SU-DHL-6 (cell line): ENCODE results near the gene MIX23.

ENCODE experiments used
- H2AFZ ChIP-seq: fragments of 200-600 bp; sonication (generic); 2 replicates; pipeline ENCODE4 v1.6.1; 2014; ENCODE audit warnings: low read depth, mild to moderate bottlenecking, moderate library complexity, mixed read lengths, antibody characterized with exemption, low read length; ENCODE audit not compliant: severe bottlenecking
- H3F3A ChIP-seq: fragments of 200-600 bp; shearing (Covaris generic); 2 replicates; pipeline ENCODE4 v1.6.0; 2016; ENCODE audit warnings: antibody characterized with exemption, mild to moderate bottlenecking; ENCODE audit not compliant: insufficient read depth
- H3K27ac ChIP-seq: fragments of 200-600 bp; sonication (generic); 2 replicates; pipeline ENCODE4 v1.5.1; 2016; ENCODE audit warnings: low read depth, mild to moderate bottlenecking, low read length, moderate library complexity, mixed read lengths
- H3K27me3 ChIP-seq: fragments of 200-600 bp; sonication (generic), shearing (Covaris generic); 2 replicates; pipeline ENCODE4 v1.6.0; 2014; ENCODE audit warnings: mild to moderate bottlenecking, low read length
- H3K36me3 ChIP-seq: fragments of 200-600 bp; sonication (generic); 2 replicates; pipeline ENCODE4 v1.6.1; 2014; ENCODE audit warnings: mild to moderate bottlenecking, low read length, mixed read lengths
- H3K4me2 ChIP-seq: fragments of 300-600, 200-600 bp; shearing (Covaris generic), sonication (generic); 2 replicates; pipeline ENCODE4 v1.6.0; 2014; ENCODE audit warnings: low read length, low read depth, mild to moderate bottlenecking; ENCODE audit not compliant: poor library complexity, severe bottlenecking
- H3K4me3 ChIP-seq: fragments of 200-600 bp; sonication (generic); 2 replicates; pipeline ENCODE4 v1.5.1; 2014; ENCODE audit warnings: antibody characterized with exemption, low read length, mild to moderate bottlenecking, mixed read lengths; ENCODE audit not compliant: insufficient read depth, poor library complexity, severe bottlenecking
- H3K79me2 ChIP-seq: fragments of 200-600 bp; sonication (generic); 2 replicates; pipeline ENCODE4 v1.6.1; 2014; ENCODE audit warnings: mild to moderate bottlenecking, low read length, moderate library complexity; ENCODE audit not compliant: insufficient read depth
- H3K9ac ChIP-seq: fragments of 200-600 bp; sonication (generic); 2 replicates; pipeline ENCODE4 v1.7.0; 2014; ENCODE audit warnings: mild to moderate bottlenecking, low read length
- H3K9me2 ChIP-seq: fragments of 200-600 bp; sonication (generic); replicated peaks from 2 replicates; pipeline ENCODE4 v1.6.1; 2014; ENCODE audit warnings: low read length; ENCODE audit not compliant: insufficient read depth
- H3K9me3 ChIP-seq: fragments of 200-600 bp; sonication (generic); 2 replicates; pipeline ENCODE4 v1.6.1; 2014; ENCODE audit warnings: low read length, mixed read lengths; ENCODE audit not compliant: insufficient read depth
- H4K20me1 ChIP-seq: fragments of 200-600 bp; sonication (generic); 2 replicates; pipeline ENCODE4 v1.6.1; 2014; ENCODE audit warnings: low read depth, mild to moderate bottlenecking, antibody characterized with exemption, low read length, moderate library complexity, mixed read lengths
- EZH2phosphoT487 ChIP-seq: fragments of 200-600 bp; sonication (generic), shearing (Covaris generic); conservative IDR thresholded peaks from 2 replicates; pipeline ENCODE4 v1.6.1; 2018; ENCODE audit warnings: mild to moderate bottlenecking, antibody characterized with exemption, low read length, moderate library complexity, mixed read lengths
- TF ChIP-seq, protein P1 (sequence below): fragments of 200-600 bp; sonication (generic); IDR thresholded peaks from one replicate; pipeline ENCODE4 v1.5.1; 2017; ENCODE audit warnings: antibody characterized with exemption, mild to moderate bottlenecking, low read length, moderate library complexity; ENCODE audit not compliant: insufficient read depth, poor library complexity, severe bottlenecking

MIX23 gene

DNA sequence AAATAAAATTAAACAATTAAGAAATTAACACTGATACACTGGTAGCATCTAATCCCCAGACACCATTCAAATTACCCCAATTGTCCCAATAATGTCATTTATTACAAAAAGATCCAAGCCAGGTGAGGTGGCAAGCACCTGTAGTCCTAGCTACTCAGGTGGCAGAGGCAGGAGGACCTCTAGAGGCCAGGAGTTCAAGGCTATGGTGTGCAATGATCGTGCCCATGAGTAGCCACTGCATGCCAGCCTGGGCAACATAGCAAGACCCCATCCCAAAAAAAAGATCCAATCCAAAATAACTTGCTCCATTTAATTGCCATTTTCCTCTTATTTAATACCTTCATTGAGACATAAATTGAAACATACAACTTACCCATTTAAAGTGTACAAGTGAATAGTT is 40.2 kb downstream of the MIX23 start:
- Histone ChIP-seq H3K9ac (no peak overlapping the region), H3F3A (no peaks in the 10 kb centered on the region), H3K9me2 (no peaks in the 10 kb centered on the region), H3K4me3 (no peak overlapping the region), H3K27me3 (no peaks in the 10 kb centered on the region), H3K36me3 (no peaks in the 10 kb centered on the region), H3K4me2 (no peak overlapping the region), H3K79me2 (no peaks in the 10 kb centered on the region), H4K20me1 (no peaks in the 10 kb centered on the region), H3K9me3 (no peaks in the 10 kb centered on the region), H3K27ac (no peak overlapping the region), H2AFZ (no peak overlapping the region)
- TF ChIP-seq, protein P1, sequence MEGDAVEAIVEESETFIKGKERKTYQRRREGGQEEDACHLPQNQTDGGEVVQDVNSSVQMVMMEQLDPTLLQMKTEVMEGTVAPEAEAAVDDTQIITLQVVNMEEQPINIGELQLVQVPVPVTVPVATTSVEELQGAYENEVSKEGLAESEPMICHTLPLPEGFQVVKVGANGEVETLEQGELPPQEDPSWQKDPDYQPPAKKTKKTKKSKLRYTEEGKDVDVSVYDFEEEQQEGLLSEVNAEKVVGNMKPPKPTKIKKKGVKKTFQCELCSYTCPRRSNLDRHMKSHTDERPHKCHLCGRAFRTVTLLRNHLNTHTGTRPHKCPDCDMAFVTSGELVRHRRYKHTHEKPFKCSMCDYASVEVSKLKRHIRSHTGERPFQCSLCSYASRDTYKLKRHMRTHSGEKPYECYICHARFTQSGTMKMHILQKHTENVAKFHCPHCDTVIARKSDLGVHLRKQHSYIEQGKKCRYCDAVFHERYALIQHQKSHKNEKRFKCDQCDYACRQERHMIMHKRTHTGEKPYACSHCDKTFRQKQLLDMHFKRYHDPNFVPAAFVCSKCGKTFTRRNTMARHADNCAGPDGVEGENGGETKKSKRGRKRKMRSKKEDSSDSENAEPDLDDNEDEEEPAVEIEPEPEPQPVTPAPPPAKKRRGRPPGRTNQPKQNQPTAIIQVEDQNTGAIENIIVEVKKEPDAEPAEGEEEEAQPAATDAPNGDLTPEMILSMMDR, result no peak
- no peak for TF ChIP-seq EZH2phosphoT487

DNA sequence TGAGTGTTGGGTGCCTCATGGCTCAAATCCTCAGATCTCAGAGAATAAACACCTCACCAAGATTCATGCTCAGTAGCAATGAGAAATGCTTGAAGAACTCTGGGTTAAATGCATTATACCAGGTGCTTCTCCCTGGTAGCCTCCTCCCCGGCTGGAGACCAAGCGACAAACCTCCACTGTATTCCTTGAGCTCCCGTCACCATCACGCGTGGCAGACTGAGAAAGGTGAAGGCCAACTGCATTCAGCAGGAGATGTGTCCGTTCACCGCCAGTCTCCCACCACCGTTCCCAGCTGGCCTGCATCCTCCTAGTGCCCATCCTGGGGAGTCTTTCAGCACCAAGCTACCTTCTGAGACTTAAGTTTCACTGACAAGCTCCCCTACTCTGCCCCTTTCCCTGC is 50.5 kb downstream of the MIX23 start:
- TF ChIP-seq, protein P1, result no peak
- TF ChIP-seq EZH2phosphoT487, result no peak

DNA sequence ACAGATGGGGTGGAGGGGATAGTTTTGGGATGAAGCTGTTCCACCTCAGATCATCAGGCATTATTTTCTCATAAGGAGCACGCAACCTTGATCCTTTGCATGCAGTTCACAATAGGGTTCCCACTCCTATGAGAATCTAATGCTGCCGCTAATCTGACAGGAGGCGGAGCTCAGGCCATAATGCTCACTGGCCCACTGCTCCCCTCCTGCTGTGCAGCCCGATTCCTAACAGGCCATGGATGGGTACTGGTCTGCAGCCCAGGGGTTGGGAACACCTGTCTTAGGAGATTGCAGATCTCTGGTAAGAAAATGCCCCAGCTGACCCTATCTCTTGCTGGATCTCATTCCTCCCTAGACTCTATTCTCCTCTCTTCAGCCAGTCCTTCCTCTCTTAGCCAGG is 51.1 kb downstream of the MIX23 start:
- no peak overlapping the region for H3K4me3 ChIP-seq
- no peak for TF ChIP-seq EZH2phosphoT487
- TF ChIP-seq, protein P1, result no peak

More for the DNA sequence above, 50.5 kb downstream of the MIX23 start:
- Histone ChIP-seq H3K9ac (no peak overlapping the region), H2AFZ (no peak overlapping the region), H3K36me3 (no peaks in the 10 kb centered on the region), H3K27ac (no peak overlapping the region), H3K4me3 (no peak overlapping the region), H3K79me2 (no peaks in the 10 kb centered on the region), H3K9me3 (no peaks in the 10 kb centered on the region), H3K9me2 (no peaks in the 10 kb centered on the region), H4K20me1 (no peaks in the 10 kb centered on the region), H3K4me2 (no peak overlapping the region), H3F3A (no peaks in the 10 kb centered on the region), H3K27me3 (no peaks in the 10 kb centered on the region)

More for the DNA sequence above, 51.1 kb downstream of the MIX23 start:
- Histone ChIP-seq H3K27me3 (no peaks in the 10 kb centered on the region), H2AFZ (no peak overlapping the region), H4K20me1 (no peaks in the 10 kb centered on the region), H3K36me3 (no peaks in the 10 kb centered on the region), H3K4me2 (no peak overlapping the region), H3K79me2 (no peaks in the 10 kb centered on the region), H3F3A (no peaks in the 10 kb centered on the region), H3K27ac (no peak overlapping the region), H3K9ac (no peak overlapping the region), H3K9me2 (no peaks in the 10 kb centered on the region), H3K9me3 (no peaks in the 10 kb centered on the region)
